GM21423 (cell line): ENCODE measurements around the gene ABHD2.
A peak's percentile ranks its signal among the peaks of the same experiment; 100 is the strongest.
"Not testable (repeated sequence)": the region's sequence is repeated elsewhere in the genome, so short reads cannot be mapped to it uniquely, and the experiment has no call there.

Experiments
- ATAC-seq: cut with Tn5 transposase; IDR thresholded peaks from one replicate; pipeline ENCODE4 v1.9.1; 2021; ENCODE audit warnings: mild to moderate bottlenecking, moderate library complexity; ENCODE audit not compliant: unreplicated experiment

ABHD2 gene

GRCh38 chr15:89119489-89120478 is 31.5 kb downstream of the ABHD2 start:
- ATAC-seq: no peak

- not testable (repeated sequence) for ATAC-seq
These were observed 32.3 kb downstream of the ABHD2 start for GRCh38 chr15:89120479-89121000.

GRCh38 chr15:89121414-89121813 is 33.2 kb downstream of the ABHD2 start:
- no peak for ATAC-seq

GRCh38 chr15:89122505-89123180 is 34.4 kb downstream of the ABHD2 start:
- no peak for ATAC-seq

GRCh38 chr15:89123181-89123525 is 34.9 kb downstream of the ABHD2 start:
- ATAC-seq: no peak

GRCh38 chr15:89125088-89125826 is 37.0 kb downstream of the ABHD2 start:
- ATAC-seq: no peak

GRCh38 chr15:89126009-89126408 is 37.8 kb downstream of the ABHD2 start:
- ATAC-seq: no peak

- no peak for ATAC-seq
These were observed 38.9 kb downstream of the ABHD2 start for GRCh38 chr15:89127054-89127702.

- ATAC-seq: no peak
These were observed 40.3 kb downstream of the ABHD2 start for GRCh38 chr15:89128320-89129122.

- ATAC-seq: no peak
These were observed 41.0 kb downstream of the ABHD2 start for GRCh38 chr15:89129123-89129815.

- ATAC-seq: no peak
These were observed 41.5 kb downstream of the ABHD2 start for GRCh38 chr15:89129816-89130134.

- peak; percentile 89 for ATAC-seq
These were observed 41.9 kb downstream of the ABHD2 start for GRCh38 chr15:89130201-89130600.

GRCh38 chr15:89131731-89132130 is 43.5 kb downstream of the ABHD2 start:
- no peak for ATAC-seq

GRCh38 chr15:89132611-89133507 is 44.6 kb downstream of the ABHD2 start:
- ATAC-seq: no peak

GRCh38 chr15:89135387-89136077 is 47.3 kb downstream of the ABHD2 start:
- not testable (repeated sequence) for ATAC-seq

- no peak for ATAC-seq
These were observed 48.0 kb downstream of the ABHD2 start for GRCh38 chr15:89136078-89136806.
